IPS DF 6.9 (cell line): ENCODE measurements around the gene PET100.

Source experiments
- DNase-seq: peaks from one replicate; pipeline ENCODE4 v3.0.0-alpha.2; 2013; ENCODE audit warnings: low read depth, low spot score
- H3K27ac ChIP-seq: one replicate; pipeline ENCODE4 v1.5.1; 2013; ENCODE audit warnings: low read length, control low read depth
- H3K27me3 ChIP-seq: 2 replicates; pipeline ENCODE4 v1.6.1; 2013; ENCODE audit warnings: mild to moderate bottlenecking, low read length; ENCODE audit not compliant: control insufficient read depth, insufficient read depth
- H3K36me3 ChIP-seq: 2 replicates; pipeline ENCODE4 v1.6.1; 2013; ENCODE audit warnings: low read length; ENCODE audit not compliant: control insufficient read depth, insufficient read depth
- H3K4me1 ChIP-seq: 2 replicates; pipeline ENCODE4 v1.6.1; 2013; ENCODE audit warnings: low read length; ENCODE audit not compliant: control insufficient read depth, insufficient read depth
- H3K4me3 ChIP-seq: 2 replicates; pipeline ENCODE4 v1.5.1; 2013; ENCODE audit warnings: mild to moderate bottlenecking, low read length
- H3K9me3 ChIP-seq: 2 replicates; pipeline ENCODE4 v1.6.1; 2013; ENCODE audit warnings: low read length, inconsistent platforms; ENCODE audit not compliant: control insufficient read depth, insufficient read depth
- WGBS: extraction: QIAGEN DNeasy Blood & Tissue Kit; methylation state at CpG from one replicate; pipeline ENCODE4 v1.1.7; 2013; ENCODE audit warnings: mixed read lengths, missing lambda C conversion rate; ENCODE audit not compliant: insufficient read length, insufficient coverage; 5-methylcytosine and 5-hydroxymethylcytosine counted together

The PET100 gene

GRCh38 chr19:7614859-7615741 is 14.5 kb upstream of the PET100 start:
- Histone ChIP-seq H3K27me3 (no peaks in the 10 kb centered on the region), H3K27ac (no peak overlapping the region), H3K4me1 (no peaks in the 10 kb centered on the region), H3K9me3 (no peaks in the 10 kb centered on the region), H3K36me3 (peaks cover 43% of the 10 kb centered on the region), H3K4me3 (no peak overlapping the region)
- WGBS = no CpG with 5 or more reads among the region's 59 CpGs
- DNase-seq = no peak

- DNase-seq = no peak
- Histone ChIP-seq H3K36me3 (peaks cover 43% of the 10 kb centered on the region), H3K4me3 (no peak overlapping the region), H3K27me3 (no peaks in the 10 kb centered on the region), H3K4me1 (no peaks in the 10 kb centered on the region), H3K9me3 (no peaks in the 10 kb centered on the region), H3K27ac (no peak overlapping the region)
- WGBS = no CpG with 5 or more reads among the region's 12 CpGs
These were observed 12.4 kb upstream of the PET100 start for GRCh38 chr19:7617172-7617571.

- H3K9me3 ChIP-seq = no peaks in the 10 kb centered on the region
- no peaks in the 10 kb centered on the region for H3K27me3 ChIP-seq
- no peak overlapping the region for H3K27ac ChIP-seq
- H3K4me3 ChIP-seq = no peak overlapping the region
- no peak for DNase-seq
- no peaks in the 10 kb centered on the region for H3K4me1 ChIP-seq
- WGBS = no CpG with 5 or more reads among the region's 28 CpGs
- H3K36me3 ChIP-seq = peaks cover 43% of the 10 kb centered on the region
These were observed 11.9 kb upstream of the PET100 start for GRCh38 chr19:7617735-7618134.

GRCh38 chr19:7618348-7618747 is 11.2 kb upstream of the PET100 start:
- Histone ChIP-seq H3K9me3 (no peaks in the 10 kb centered on the region), H3K27ac (no peak overlapping the region), H3K27me3 (no peaks in the 10 kb centered on the region), H3K4me3 (no peak overlapping the region), H3K36me3 (peaks cover 45% of the 10 kb centered on the region), H3K4me1 (no peaks in the 10 kb centered on the region)
- no CpG with 5 or more reads among the region's 4 CpGs for WGBS
- no peak for DNase-seq

- no peak overlapping the region for H3K27ac ChIP-seq
- no peak for DNase-seq
- no CpG with 5 or more reads among the region's 21 CpGs for WGBS
These were observed 10.7 kb upstream of the PET100 start for GRCh38 chr19:7618771-7619510.

GRCh38 chr19:7619671-7620441 is 9.7 kb upstream of the PET100 start:
- H3K27ac ChIP-seq = no peak overlapping the region
- DNase-seq = no peak
- H3K27me3 ChIP-seq = no peaks in the 10 kb centered on the region
- peaks cover 55% of the 10 kb centered on the region for H3K36me3 ChIP-seq
- WGBS = no CpG with 5 or more reads among the region's 48 CpGs
- H3K4me1 ChIP-seq = no peaks in the 10 kb centered on the region
- H3K9me3 ChIP-seq = no peaks in the 10 kb centered on the region
- H3K4me3 ChIP-seq = no peak overlapping the region

More at GRCh38 chr19:7618771-7619510, 10.7 kb upstream of the PET100 start:
- H3K9me3 ChIP-seq = no peaks in the 10 kb centered on the region
- peaks cover 49% of the 10 kb centered on the region for H3K36me3 ChIP-seq
- no peak overlapping the region for H3K4me3 ChIP-seq
- H3K27me3 ChIP-seq = no peaks in the 10 kb centered on the region
- H3K4me1 ChIP-seq = no peaks in the 10 kb centered on the region

- Histone ChIP-seq H3K27me3 (no peaks in the 10 kb centered on the region), H3K36me3 (peaks cover 57% of the 10 kb centered on the region), H3K4me3 (no peak overlapping the region), H3K27ac (no peak overlapping the region), H3K9me3 (no peaks in the 10 kb centered on the region), H3K4me1 (no peaks in the 10 kb centered on the region)
- no CpG with 5 or more reads among the region's 57 CpGs for WGBS
- DNase-seq = no peak
These were observed 8.9 kb upstream of the PET100 start for GRCh38 chr19:7620442-7621412.

- no peaks in the 10 kb centered on the region for H3K27me3 ChIP-seq
- DNase-seq = no peak
- no peaks in the 10 kb centered on the region for H3K4me1 ChIP-seq
- H3K36me3 ChIP-seq = peaks cover 51% of the 10 kb centered on the region
- WGBS = no CpG with 5 or more reads among the region's 16 CpGs
- no peak overlapping the region for H3K4me3 ChIP-seq
- H3K9me3 ChIP-seq = no peaks in the 10 kb centered on the region
- no peak overlapping the region for H3K27ac ChIP-seq
These were observed 6.5 kb upstream of the PET100 start for GRCh38 chr19:7622933-7623685.
